DOHH2 (cell line): Measurements from ENCODE around the gene SLC26A2.

ENCODE experiments used
- H3F3A ChIP-seq: fragments of 200-600 bp; sonication (generic), shearing (Covaris generic); 2 replicates; pipeline ENCODE4 v1.6.0; 2016; ENCODE audit warnings: antibody characterized with exemption, mild to moderate bottlenecking; ENCODE audit not compliant: control insufficient read depth, insufficient read depth
- H3K27ac ChIP-seq: fragments of 200-600 bp; sonication (generic); 2 replicates; pipeline ENCODE4 v1.5.1; 2014; ENCODE audit warnings: low read depth, mild to moderate bottlenecking, low read length, moderate library complexity
- H3K27me3 ChIP-seq: fragments of 200-600 bp; sonication (generic); 2 replicates; pipeline ENCODE4 v1.6.1; 2014; ENCODE audit warnings: mild to moderate bottlenecking, low read length, mixed read lengths; ENCODE audit not compliant: control insufficient read depth
- H3K36me3 ChIP-seq: fragments of 200-600 bp; sonication (generic); 2 replicates; pipeline ENCODE4 v1.6.1; 2014; ENCODE audit warnings: mild to moderate bottlenecking, low read length, moderate library complexity, mixed read lengths; ENCODE audit not compliant: control insufficient read depth
- H3K4me1 ChIP-seq: fragments of 200-600 bp; sonication (generic); 2 replicates; pipeline ENCODE4 v1.6.1; 2014; ENCODE audit warnings: mild to moderate bottlenecking, low read length, mixed read lengths; ENCODE audit not compliant: control insufficient read depth
- H3K4me2 ChIP-seq: fragments of 200-600 bp; sonication (generic); 2 replicates; pipeline ENCODE4 v1.6.0; 2014; ENCODE audit warnings: mild to moderate bottlenecking, low read length, moderate library complexity
- H3K4me3 ChIP-seq: fragments of 200-600 bp; sonication (generic); 2 replicates; pipeline ENCODE4 v1.5.1; 2014; ENCODE audit warnings: mild to moderate bottlenecking, low read length, mixed read lengths
- H3K79me2 ChIP-seq: fragments of 200-600 bp; sonication (generic); 2 replicates; pipeline ENCODE4 v1.6.1; 2014; ENCODE audit warnings: mild to moderate bottlenecking, low read length, mixed read lengths; ENCODE audit not compliant: control insufficient read depth
- H3K9me2 ChIP-seq: fragments of 200-600 bp; sonication (generic); replicated peaks from 2 replicates; pipeline ENCODE4 v1.6.1; 2014; ENCODE audit warnings: mild to moderate bottlenecking, low read length, mixed read lengths; ENCODE audit not compliant: control insufficient read depth
- H3K9me3 ChIP-seq: fragments of 200-600 bp; sonication (generic); 2 replicates; pipeline ENCODE4 v1.6.1; 2014; ENCODE audit warnings: antibody characterized with exemption, low read length, mixed read lengths; ENCODE audit not compliant: control insufficient read depth, insufficient read depth
- H4K20me1 ChIP-seq: fragments of 200-600 bp; sonication (generic); 2 replicates; pipeline ENCODE4 v1.6.0; 2014; ENCODE audit warnings: low read depth, mild to moderate bottlenecking, antibody characterized with exemption, low read length, moderate library complexity; ENCODE audit not compliant: control insufficient read depth, insufficient read depth
- EZH2phosphoT487 ChIP-seq: fragments of 200-600 bp; sonication (generic); IDR thresholded peaks from 2 replicates; pipeline ENCODE4 v1.6.1; 2017; ENCODE audit warnings: borderline replicate concordance, mild to moderate bottlenecking, antibody characterized with exemption, low read length, moderate library complexity, mixed read lengths
- TF ChIP-seq, protein P1 (sequence below): fragments of 200-600 bp; sonication (generic); IDR thresholded peaks from one replicate; pipeline ENCODE4 v1.5.1; 2014; ENCODE audit warnings: antibody characterized with exemption, mild to moderate bottlenecking, low read depth, low read length; ENCODE audit not compliant: poor library complexity, severe bottlenecking

The SLC26A2 gene

GRCh38 chr5:149917073-149917676 lies 43.4 kb upstream of the SLC26A2 start:
- H3K27ac ChIP-seq = no peak overlapping the region
- H3K27me3 ChIP-seq = peaks cover 8% of the 10 kb centered on the region; the same call in 1 of the 2 replicates
- H3F3A ChIP-seq = no peaks in the 10 kb centered on the region
- TF ChIP-seq, protein P1, sequence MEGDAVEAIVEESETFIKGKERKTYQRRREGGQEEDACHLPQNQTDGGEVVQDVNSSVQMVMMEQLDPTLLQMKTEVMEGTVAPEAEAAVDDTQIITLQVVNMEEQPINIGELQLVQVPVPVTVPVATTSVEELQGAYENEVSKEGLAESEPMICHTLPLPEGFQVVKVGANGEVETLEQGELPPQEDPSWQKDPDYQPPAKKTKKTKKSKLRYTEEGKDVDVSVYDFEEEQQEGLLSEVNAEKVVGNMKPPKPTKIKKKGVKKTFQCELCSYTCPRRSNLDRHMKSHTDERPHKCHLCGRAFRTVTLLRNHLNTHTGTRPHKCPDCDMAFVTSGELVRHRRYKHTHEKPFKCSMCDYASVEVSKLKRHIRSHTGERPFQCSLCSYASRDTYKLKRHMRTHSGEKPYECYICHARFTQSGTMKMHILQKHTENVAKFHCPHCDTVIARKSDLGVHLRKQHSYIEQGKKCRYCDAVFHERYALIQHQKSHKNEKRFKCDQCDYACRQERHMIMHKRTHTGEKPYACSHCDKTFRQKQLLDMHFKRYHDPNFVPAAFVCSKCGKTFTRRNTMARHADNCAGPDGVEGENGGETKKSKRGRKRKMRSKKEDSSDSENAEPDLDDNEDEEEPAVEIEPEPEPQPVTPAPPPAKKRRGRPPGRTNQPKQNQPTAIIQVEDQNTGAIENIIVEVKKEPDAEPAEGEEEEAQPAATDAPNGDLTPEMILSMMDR = no peak
- no peak for TF ChIP-seq EZH2phosphoT487
- no peak overlapping the region for H3K4me2 ChIP-seq
- no peaks in the 10 kb centered on the region for H4K20me1 ChIP-seq
- no peaks in the 10 kb centered on the region for H3K36me3 ChIP-seq
- H3K4me3 ChIP-seq = no peak overlapping the region
- no peaks in the 10 kb centered on the region for H3K79me2 ChIP-seq
- no peaks in the 10 kb centered on the region for H3K9me3 ChIP-seq
- H3K4me1 ChIP-seq = peaks cover 8% of the 10 kb centered on the region
- H3K9me2 ChIP-seq = no peaks in the 10 kb centered on the region

- no peaks in the 10 kb centered on the region for H3K36me3 ChIP-seq
- no peaks in the 10 kb centered on the region for H3K79me2 ChIP-seq
- H3K9me2 ChIP-seq = no peaks in the 10 kb centered on the region
- H3F3A ChIP-seq = no peaks in the 10 kb centered on the region
- H4K20me1 ChIP-seq = no peaks in the 10 kb centered on the region
- H3K4me3 ChIP-seq = no peak overlapping the region
- no peak overlapping the region for H3K4me2 ChIP-seq
- H3K9me3 ChIP-seq = no peaks in the 10 kb centered on the region
- no peak overlapping the region for H3K27ac ChIP-seq
- TF ChIP-seq, protein P1 = no peak
- no peak for TF ChIP-seq EZH2phosphoT487
- H3K4me1 ChIP-seq = no peaks in the 10 kb centered on the region
- H3K27me3 ChIP-seq = peaks cover 4% of the 10 kb centered on the region; the same call in 1 of the 2 replicates
Measured at GRCh38 chr5:149921597-149921996, 39.0 kb upstream of the SLC26A2 start.

GRCh38 chr5:149922950-149923349 lies 37.6 kb upstream of the SLC26A2 start:
- Histone ChIP-seq H3K4me1 (no peaks in the 10 kb centered on the region), H3K4me2 (no peak overlapping the region), H3K27ac (no peak overlapping the region), H3K79me2 (no peaks in the 10 kb centered on the region), H3K9me2 (no peaks in the 10 kb centered on the region), H3K27me3 (peaks cover 3% of the 10 kb centered on the region; the same call in 1 of the 2 replicates), H4K20me1 (no peaks in the 10 kb centered on the region), H3K36me3 (no peaks in the 10 kb centered on the region), H3K9me3 (no peaks in the 10 kb centered on the region), H3F3A (no peaks in the 10 kb centered on the region), H3K4me3 (no peak overlapping the region)
- no peak for TF ChIP-seq EZH2phosphoT487
- TF ChIP-seq, protein P1 = no peak
